B cell (primary cell): ENCODE measurements around the gene SFTPD. TPM values are rescaled to one million over a fixed set of nuclear protein-coding genes. Genes with fewer than 3 reads are reported as not detected.
A peak's percentile ranks its signal among the peaks of the same experiment; 100 is the strongest.

ENCODE experiments used
- ATAC-seq: fragments of 200-7000 bp; cut with Tn5 transposase; one replicate; pipeline ENCODE4 v1.10.0; 2021; ENCODE audit warnings: low read depth, mild to moderate bottlenecking, moderate number of reproducible peaks, moderate library complexity
- CTCF ChIA-PET: fragments of 350-600 bp; sonication (Branson Sonifier 250); formaldehyde crosslinking; loops from one replicate; lab custom pipeline; 2021; ENCODE audit warnings: antibody characterized with exemption, inconsistent platforms; lab: Charles Lee
- POLR2A ChIA-PET: fragments of 350-600 bp; sonication (Branson Sonifier 250); formaldehyde crosslinking; loops from one replicate; lab custom pipeline; 2021; ENCODE audit warnings: antibody characterized with exemption; lab: Charles Lee
- DNase-seq: peaks from one replicate; pipeline ENCODE4 v3.0.0; 2013
- H2AFZ ChIP-seq: 2 replicates; pipeline ENCODE4 v1.6.1; 2012; ENCODE audit warnings: mild to moderate bottlenecking, low read depth, low read length; ENCODE audit not compliant: insufficient read depth, poor library complexity, severe bottlenecking
- H3K27ac ChIP-seq, 2 donors: 1 replicate in 1 of 2; 2 replicates in 1 of 2; pipeline ENCODE4 v1.5.1; 2012 to 2013; ENCODE audit warnings: low read length in 2 of 2, mild to moderate bottlenecking in 2 of 2, moderate library complexity in 1 of 2
- H3K27me3 ChIP-seq, 4 experiments: fragments of 200-600 bp in 1 of 4; sonication (generic) in 1 of 4; replicated peaks in 1 of 4; 1 replicate in 2 of 4; 2 replicates in 2 of 4; pipeline versions ENCODE4 v1.6.1 to v1.7.0; 2013 to 2016; ENCODE audit warnings: low read length in 3 of 4, mild to moderate bottlenecking in 2 of 4, mixed read lengths in 1 of 4, moderate library complexity in 1 of 4; ENCODE audit not compliant: insufficient read depth in 4 of 4, control insufficient read depth in 3 of 4; ENCODE audit errors: control extremely low read depth in 1 of 4
- H3K36me3 ChIP-seq, 2 experiments: replicated peaks in 1 of 2; 1 replicate in 1 of 2; 2 replicates in 1 of 2; pipeline versions ENCODE4 v1.6.1 to v1.7.1; 2013; ENCODE audit warnings: low read length in 1 of 2; ENCODE audit not compliant: insufficient read depth in 2 of 2, control insufficient read depth in 1 of 2; ENCODE audit errors: control extremely low read depth in 1 of 2, extremely low read depth in 1 of 2
- H3K4me1 ChIP-seq, 2 donors: fragments of 200-600 bp in 1 of 2; sonication (generic) in 1 of 2; 1 replicate in 1 of 2; 2 replicates in 1 of 2; pipeline versions ENCODE4 v1.5.1 to v1.6.1; 2013 to 2017; ENCODE audit warnings: low read length in 2 of 2; ENCODE audit not compliant: control insufficient read depth in 2 of 2, insufficient read depth in 2 of 2
- H3K4me2 ChIP-seq: replicated peaks from 2 replicates; pipeline ENCODE3; 2012; ENCODE audit warnings: mild to moderate bottlenecking, low read depth, low read length; ENCODE audit not compliant: poor library complexity, severe bottlenecking
- H3K4me3 ChIP-seq, 5 experiments: fragments of 200-600 bp in 1 of 5; sonication (generic) in 1 of 5; 1 replicate in 3 of 5; 2 replicates in 2 of 5; pipeline versions ENCODE4 v1.5.1 to v1.7.0; 2011 to 2016; ENCODE audit warnings: low read length in 4 of 5, mild to moderate bottlenecking in 4 of 5, low read depth in 2 of 5, control low read depth in 1 of 5, moderate library complexity in 1 of 5; ENCODE audit not compliant: insufficient read depth in 1 of 5; ENCODE audit errors: control extremely low read depth in 1 of 5, extremely low read depth in 1 of 5
- H3K79me2 ChIP-seq: fragments of 200-600 bp; sonication (generic); one replicate; pipeline ENCODE4 v1.6.0; 2016; ENCODE audit warnings: low read length; ENCODE audit not compliant: control insufficient read depth, insufficient read depth
- H3K9ac ChIP-seq: fragments of 200-600 bp; sonication (generic); 2 replicates; pipeline ENCODE4 v1.6.1; 2017; ENCODE audit warnings: mild to moderate bottlenecking, low read length, moderate library complexity
- H3K9me3 ChIP-seq, 3 donors: one replicate each; pipeline versions ENCODE4 v1.6.1 to v1.7.1; 2013; ENCODE audit warnings: low read length in 2 of 3; ENCODE audit not compliant: control insufficient read depth in 2 of 3, insufficient read depth in 1 of 3; ENCODE audit errors: control extremely low read depth in 1 of 3
- H4K20me1 ChIP-seq: 2 replicates; pipeline ENCODE4 v1.6.0; 2012; ENCODE audit warnings: mild to moderate bottlenecking, low read length; ENCODE audit not compliant: insufficient read depth, control insufficient read depth, poor library complexity, severe bottlenecking
- H3K27ac Mint-ChIP-seq: one replicate; pipeline ENCODE4 v1.8.0; 2021; ENCODE audit warnings: mixed read lengths
- H3K27me3 Mint-ChIP-seq: one replicate; pipeline ENCODE4 v1.8.0; 2021; ENCODE audit warnings: mixed read lengths
- H3K4me1 Mint-ChIP-seq: one replicate; pipeline ENCODE4 v1.8.0; 2021; ENCODE audit warnings: mixed read lengths
- H3K4me3 Mint-ChIP-seq: one replicate; pipeline ENCODE4 v1.8.0; 2021; ENCODE audit warnings: mixed read lengths
- H3K9me3 Mint-ChIP-seq: one replicate; pipeline ENCODE4 v1.8.0; 2022; ENCODE audit warnings: mixed read lengths; ENCODE audit not compliant: insufficient read depth
- CTCF ChIP-seq: fragments of 200-600 bp; IDR thresholded peaks from one replicate; pipeline ENCODE4 v1.8.0; 2022; ENCODE audit warnings: antibody characterized with exemption, mild to moderate bottlenecking
- EZH2 ChIP-seq: IDR thresholded peaks from 2 replicates; pipeline ENCODE4 v1.6.1; 2012; ENCODE audit warnings: borderline replicate concordance, low read depth, mild to moderate bottlenecking, moderate library complexity, low read length; ENCODE audit not compliant: insufficient read depth, poor library complexity, severe bottlenecking
- WGBS: methylation state at CpG from one replicate; pipeline ENCODE4 v1.1.5; 2013; ENCODE audit warnings: missing lambda C conversion rate; ENCODE audit not compliant: insufficient coverage; 5-methylcytosine and 5-hydroxymethylcytosine counted together
- intact Hi-C: fragments of 100-400 bp; cut with micrococcal nuclease; formaldehyde crosslinking; loops from one replicate; pipeline ENCODE4 v1.10.0; 2022
- polyA plus RNA-seq: library from polyadenylated mRNA; depleted of rRNA; stranded (reverse); fragments of >200 nt; gene quantifications from 2 replicates; pipeline ENCODE4 v1.2.3, GENCODE V29; 2012
- total RNA-seq, 2 donors: library from RNA; stranded (reverse); fragments of 120-200 nt in 1 of 2; gene quantifications; 1 replicate in 1 of 2; 2 replicates in 1 of 2; pipeline versions ENCODE4 v1.2.3 to v1.2.4, GENCODE V29; 2013 to 2022

SFTPD gene
- total and polyA plus RNA-seq, 2 donors (not counting 1 experiment from before 2014, with no cell fraction given), result 0.24 to 0.59 TPM

GRCh38 chr10:79947787-79948424 is 999 bp downstream of the SFTPD start:
- CTCF ChIA-PET, result no interaction called here
- Histone ChIP-seq H3K9ac (no peak overlapping the region), H3K27ac (no peak overlapping the region), H4K20me1 (no peaks in the 10 kb centered on the region), H3K27me3 (peaks cover 0 to 1% (median 0%) of the 10 kb centered on the region in 4 experiments), H3K36me3 (no peaks in the 10 kb centered on the region), H3K79me2 (no peaks in the 10 kb centered on the region), H2AFZ (no peak overlapping the region), H3K4me3 (no peak overlapping the region), H3K9me3 (peaks cover 0 to 18% (median 14%) of the 10 kb centered on the region in 3 donors), H3K4me1 (no peaks in the 10 kb centered on the region), H3K4me2 (no peak overlapping the region)
- 76% methylated on average over 5 of the region's 5 CpGs for WGBS
- POLR2A ChIA-PET, result no interaction called here
- Mint-ChIP-seq H3K9me3 (peaks cover 10% of the 10 kb centered on the region), H3K27ac (peak overlapping the region; percentile 20), H3K4me3 (no peak overlapping the region), H3K4me1 (no peaks in the 10 kb centered on the region), H3K27me3 (peaks cover 8% of the 10 kb centered on the region)
- DNase-seq (no peak), ATAC-seq (no peak)
- intact Hi-C loops, result no loop called here
- TF ChIP-seq CTCF (no peak), EZH2 (no peak)

GRCh38 chr10:79947083-79947415 is 1.9 kb downstream of the SFTPD start:
- Histone ChIP-seq H3K9me3 (peaks cover 0 to 11% (median 5%) of the 10 kb centered on the region in 3 donors), H3K27ac (no peak overlapping the region), H3K4me1 (no peaks in the 10 kb centered on the region), H3K36me3 (no peaks in the 10 kb centered on the region), H3K79me2 (no peaks in the 10 kb centered on the region), H3K4me3 (no peak overlapping the region), H3K4me2 (no peak overlapping the region), H3K27me3 (no peaks in the 10 kb centered on the region), H3K9ac (no peak overlapping the region), H2AFZ (no peak overlapping the region), H4K20me1 (no peaks in the 10 kb centered on the region)
- ChIA-PET POLR2A (no interaction called here), CTCF (no interaction called here)
- H3K27me3 Mint-ChIP-seq, result peaks cover 8% of the 10 kb centered on the region
- H3K27ac Mint-ChIP-seq, result no peak overlapping the region
- H3K4me1 Mint-ChIP-seq, result no peaks in the 10 kb centered on the region
- peaks cover 10% of the 10 kb centered on the region for H3K9me3 Mint-ChIP-seq
- ATAC-seq (no peak), DNase-seq (no peak)
- 70% methylated on average over 2 of the region's 2 CpGs for WGBS
- no peak for TF ChIP-seq CTCF
- intact Hi-C loops, result no loop called here
- no peak overlapping the region for H3K4me3 Mint-ChIP-seq
